HG03280 (cell line): ENCODE results near the gene AGAP1.
"Not testable (repeated sequence)": the region's sequence is repeated elsewhere in the genome, so short reads cannot be mapped to it uniquely, and the experiment has no call there.

Experiments used
- ATAC-seq: cut with Tn5 transposase; IDR thresholded peaks from one replicate; pipeline ENCODE4 v1.9.1; 2021; ENCODE audit warnings: mild to moderate bottlenecking, moderate library complexity; ENCODE audit not compliant: unreplicated experiment

The AGAP1 gene

DNA sequence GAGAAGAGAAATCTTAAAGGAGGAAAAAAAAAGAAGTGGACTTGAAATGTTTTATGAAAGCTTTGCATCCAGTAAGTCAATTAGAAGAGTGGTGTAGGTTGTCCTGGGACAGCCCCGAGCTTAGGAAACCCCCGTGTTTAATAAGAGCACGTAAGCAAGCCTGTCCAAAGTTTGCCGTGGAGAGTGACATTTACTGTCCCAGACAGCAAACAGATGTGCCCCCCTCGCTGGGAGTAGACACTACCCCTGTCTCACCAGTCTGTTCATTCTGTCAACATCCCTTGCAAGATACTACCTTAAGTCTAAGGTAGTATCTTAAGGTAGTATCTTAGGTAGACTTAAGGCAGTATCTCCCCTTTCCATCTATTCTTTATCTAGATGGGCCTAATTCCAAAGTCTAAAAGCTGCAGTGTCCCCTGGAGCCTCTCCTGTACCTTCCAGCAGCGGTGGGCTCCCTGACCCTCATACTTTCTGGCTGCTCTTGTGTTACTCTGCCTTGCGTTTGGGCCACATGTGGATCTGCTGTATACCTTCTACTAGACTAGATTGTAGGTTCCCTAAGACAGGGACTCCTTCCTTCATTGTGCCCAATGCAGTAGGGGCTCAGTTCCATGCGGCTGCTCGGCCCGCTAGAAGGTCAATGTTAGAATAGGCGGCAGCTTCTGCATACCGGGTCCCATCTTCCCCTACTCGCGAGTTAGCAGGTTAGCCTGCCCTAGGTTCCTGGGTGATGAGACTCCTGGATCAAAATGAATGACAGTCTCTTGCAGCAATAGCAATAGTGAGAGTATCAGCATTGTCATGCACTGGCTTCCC is 430.2 kb downstream of the AGAP1 start:
- ATAC-seq = no peak

DNA sequence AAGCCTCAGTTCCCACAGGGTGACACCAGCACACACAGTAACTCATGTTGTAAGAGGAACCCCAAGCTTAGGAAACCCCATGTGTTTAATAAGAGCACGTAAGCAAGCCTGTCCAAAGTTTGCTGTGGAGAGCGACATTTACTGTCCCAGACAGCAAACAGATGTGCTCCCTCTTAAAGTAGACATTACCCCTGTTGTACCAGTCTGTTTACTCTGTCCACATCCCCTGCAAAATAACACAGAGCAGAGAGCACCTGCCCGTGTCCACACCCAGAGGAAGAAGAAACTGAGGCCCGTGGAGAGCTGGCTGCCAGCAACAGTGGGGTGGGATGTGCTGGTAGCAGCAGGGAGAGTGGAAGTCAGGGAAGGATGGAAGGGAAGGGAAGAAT is 430.8 kb downstream of the AGAP1 start:
- no peak for ATAC-seq

DNA sequence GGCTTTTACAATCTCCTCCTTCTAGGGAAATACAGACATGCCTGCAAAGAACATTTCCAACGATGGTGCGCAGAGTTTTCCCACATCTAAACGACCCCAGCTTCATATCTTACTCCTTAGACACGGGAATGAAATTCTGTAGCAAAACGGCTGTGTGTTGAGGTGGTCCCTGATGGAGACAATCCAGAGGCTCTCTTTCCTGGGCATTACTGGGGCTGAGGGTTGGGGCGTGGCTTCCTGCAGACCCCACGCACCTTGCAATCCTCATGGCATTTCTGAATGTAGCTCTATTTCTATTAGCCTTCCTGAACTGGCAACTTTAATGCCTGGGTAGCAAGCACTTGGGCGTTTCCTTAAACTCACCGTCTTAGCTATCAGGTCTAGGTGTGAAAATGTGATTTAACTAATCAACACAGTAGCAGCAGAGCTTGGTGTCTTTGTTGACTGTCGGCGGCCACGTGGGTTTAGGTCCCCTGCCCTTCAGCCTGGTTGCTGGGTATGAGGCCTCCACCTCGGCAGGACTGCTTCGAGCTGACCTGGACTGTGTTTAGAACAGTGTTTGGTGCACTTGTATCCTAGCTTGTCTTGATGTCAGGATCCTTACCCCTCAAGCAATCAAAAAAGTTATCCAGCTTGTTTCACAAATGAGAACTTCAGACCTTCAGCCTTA is 431.5 kb downstream of the AGAP1 start:
- no peak for ATAC-seq

DNA sequence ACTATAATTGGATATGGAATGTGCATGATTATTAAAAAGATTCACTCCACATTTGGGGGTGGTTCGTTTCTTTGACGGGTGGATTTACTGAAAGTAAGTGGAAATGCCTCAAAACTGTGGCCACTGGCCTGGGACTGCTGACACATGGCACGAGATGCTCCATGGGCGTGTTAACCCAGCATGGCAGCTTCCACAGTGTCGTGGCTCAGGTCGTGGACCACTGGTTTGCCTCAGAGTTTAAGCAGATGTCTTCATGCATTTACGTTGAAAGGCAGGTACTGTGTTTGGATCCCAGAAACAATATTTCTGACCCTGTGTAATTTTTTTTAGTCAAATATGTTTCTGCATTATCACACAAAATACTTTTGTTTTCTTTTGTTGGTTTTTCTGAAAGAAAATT is 432.4 kb downstream of the AGAP1 start:
- ATAC-seq = no peak

DNA sequence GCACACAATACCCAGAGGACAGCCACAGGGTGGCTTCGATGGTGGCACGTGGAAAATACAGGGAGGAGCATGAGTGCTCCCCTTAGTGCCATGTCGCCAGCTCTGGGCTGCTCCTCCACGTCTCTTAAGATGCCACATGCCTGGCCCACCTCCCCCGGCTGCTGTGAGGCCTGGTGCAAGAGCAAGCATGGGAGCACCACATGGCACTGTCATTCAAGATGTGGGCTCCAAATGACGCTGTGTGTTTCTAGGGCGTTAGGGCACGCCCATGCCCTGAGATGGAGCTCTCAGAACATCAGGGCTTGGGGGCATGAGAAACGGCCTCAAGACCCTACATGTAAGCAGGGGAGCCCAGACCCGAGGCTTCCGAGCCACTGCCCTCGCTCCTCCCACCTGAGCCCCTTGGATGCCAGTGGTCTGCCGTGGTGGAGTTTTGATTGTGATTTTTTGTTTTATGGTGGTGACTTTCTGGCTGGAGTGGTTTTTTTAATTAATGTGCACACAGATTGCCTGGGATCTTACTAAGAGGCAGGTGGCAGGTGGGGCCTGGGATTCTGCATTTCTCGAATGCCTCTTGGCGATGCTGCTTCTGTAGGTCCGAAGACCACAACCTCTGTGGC is 435.0 kb downstream of the AGAP1 start:
- ATAC-seq = no peak

DNA sequence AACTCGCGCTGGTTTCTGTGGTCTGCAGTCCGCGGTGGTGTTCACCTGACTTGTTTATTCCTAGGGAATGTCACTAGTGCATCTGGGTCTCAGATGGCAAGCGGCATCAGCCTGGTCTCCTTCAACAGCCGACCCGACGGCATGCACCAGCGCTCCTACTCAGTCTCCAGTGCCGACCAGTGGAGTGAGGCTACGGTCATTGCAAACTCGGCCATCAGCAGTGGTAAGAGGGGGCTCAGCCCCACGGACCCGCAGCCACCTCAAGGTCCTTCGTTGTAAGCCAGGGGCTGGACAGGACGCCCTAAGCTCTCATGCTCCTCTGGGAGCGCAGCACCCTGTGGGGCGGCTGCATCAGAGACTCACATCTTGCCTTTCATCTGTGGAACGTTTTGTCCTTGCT is 436.9 kb downstream of the AGAP1 start:
- no peak for ATAC-seq

DNA sequence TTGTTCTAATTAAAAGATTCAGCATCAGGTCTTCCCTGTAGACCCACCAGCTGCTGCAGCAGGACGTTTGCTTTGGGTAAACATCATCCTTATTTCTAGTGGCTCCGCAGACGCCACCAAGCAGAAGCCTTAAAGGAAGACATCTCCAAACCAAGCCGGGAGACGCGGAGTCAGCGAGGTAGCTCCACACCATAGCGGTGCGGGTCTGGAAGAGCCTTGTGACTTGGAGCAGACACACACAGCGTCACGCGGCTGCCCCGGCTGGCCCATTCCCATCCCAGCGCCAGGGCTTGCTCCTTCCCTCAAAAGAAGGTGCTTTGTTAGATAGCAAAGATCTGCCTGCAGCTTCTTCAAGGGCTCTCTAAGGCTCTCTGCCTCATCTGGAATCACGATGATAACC is 437.8 kb downstream of the AGAP1 start:
- no peak for ATAC-seq

DNA sequence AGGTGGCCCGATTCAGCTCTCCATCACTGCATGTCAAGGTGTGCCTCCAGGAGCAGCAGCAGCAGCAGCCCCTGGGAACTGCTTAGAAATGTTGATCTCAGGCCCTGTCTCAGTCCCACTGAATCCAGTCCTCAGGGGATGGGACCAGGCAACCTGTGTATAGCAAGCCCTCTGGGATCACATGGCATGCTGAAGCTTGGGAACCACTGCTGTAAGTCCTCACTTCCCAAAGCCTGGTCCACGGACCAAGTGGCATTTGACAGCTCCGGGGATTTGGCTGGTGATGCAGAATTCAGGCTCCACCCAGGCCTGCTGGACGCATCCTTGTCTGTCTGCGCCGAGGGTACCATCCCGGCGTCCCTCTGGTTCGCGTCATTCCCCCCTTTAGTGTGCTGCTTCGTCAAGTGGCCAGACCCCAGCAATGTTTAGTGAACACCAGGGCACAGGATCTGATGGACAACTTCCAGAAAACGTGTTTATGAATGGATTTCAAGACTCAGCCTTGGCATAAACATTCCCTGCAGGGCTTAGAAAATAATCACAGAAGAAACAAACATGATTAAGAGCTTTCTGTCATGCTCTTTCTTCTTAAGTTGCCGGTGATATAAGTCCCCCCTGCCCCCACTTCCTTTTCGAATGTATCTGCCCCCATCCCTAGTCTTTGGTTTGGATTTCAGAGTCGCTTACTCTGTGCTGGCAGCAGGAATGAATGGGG is 440.4 kb downstream of the AGAP1 start:
- no peak for ATAC-seq

DNA sequence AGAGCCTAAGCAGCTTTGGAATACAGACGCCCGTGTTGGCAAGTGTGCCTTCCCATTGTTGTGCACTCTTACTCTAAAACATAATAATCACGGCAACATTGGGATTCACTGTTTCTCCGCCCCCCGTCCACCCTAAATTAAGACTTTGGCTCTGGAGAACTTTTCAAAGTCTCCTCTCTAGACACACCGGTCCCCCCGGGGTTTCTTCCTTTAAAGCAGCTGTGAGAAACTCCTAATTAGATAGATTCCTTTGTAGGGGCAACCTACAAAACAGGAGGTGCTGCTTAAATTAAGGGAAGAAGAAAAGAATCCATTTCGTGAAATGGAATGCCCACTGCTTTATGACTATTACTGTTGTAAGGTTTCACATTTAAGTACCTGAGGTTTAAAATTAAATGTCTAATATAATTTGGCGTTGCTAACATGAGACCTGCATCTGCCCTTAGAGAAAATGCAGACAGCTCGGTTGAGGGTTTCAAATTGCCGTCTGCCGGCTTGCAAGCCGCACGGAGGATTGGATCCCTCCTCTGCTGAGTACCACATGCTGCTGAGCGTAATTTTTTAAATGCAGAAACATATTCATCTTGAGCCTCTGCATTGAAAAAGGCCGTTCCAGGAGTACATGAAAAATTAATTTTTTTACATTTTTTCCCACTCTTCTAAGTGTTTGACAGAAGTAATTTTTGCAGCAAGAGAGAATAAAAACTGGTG is 441.1 kb downstream of the AGAP1 start:
- no peak for ATAC-seq

DNA sequence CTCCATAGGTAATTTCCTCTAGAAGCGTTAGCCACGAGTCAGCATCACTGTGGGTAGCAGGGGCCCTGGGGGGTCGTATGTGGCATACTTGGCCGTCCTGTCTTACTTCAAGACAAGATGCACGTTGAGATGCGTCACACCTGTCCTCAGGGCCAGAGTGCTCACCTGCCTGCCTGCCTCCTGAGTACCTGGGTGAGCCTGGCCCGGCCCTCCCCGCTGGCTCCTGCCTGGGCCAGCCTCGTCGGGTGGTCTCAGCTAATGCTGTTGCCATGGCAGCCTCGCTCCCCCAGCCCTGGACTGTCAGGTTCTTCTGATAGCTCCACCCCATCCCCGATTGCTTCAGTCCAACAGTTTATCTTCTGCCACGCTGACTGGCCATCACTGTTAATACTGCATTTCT is 441.9 kb downstream of the AGAP1 start:
- no peak for ATAC-seq

DNA sequence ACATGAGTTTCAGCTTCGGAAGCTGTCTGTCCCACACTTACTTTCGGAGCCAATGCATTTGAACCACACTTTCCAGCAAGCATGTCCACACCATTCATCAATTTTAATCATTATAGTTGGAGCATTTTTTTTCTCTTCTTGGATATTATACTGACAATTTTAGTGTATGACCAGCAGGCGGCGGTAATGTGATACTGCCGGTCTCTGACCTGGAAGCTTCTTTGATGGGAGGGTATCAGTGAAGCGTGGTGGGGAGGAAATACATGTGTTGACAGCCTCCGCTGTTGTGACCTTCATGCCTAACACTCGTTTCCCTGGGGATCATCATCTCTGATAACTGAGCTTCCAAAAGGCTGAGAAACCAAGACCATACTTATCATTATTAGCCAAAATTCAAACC is 442.6 kb downstream of the AGAP1 start:
- ATAC-seq = no peak

DNA sequence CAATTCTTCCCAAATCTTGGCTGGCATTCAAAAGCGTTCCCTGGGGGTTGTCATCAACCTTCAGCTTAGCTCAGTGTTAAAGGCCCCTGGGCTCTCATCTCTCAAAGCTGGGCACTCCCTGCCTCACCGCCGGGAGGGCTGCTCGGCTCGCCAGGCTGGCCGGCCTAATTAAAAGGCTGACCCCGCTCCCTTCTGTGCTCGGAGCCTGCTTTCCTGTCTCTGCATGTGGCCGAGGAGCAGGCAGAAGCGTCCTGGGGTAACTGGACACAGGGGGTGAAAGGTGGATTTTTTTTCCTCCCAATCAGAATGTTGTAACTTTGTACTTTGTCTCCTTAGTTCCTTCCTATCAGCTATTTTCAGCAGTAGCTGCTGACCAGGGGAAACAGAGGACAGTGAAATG is 443.2 kb downstream of the AGAP1 start:
- no peak for ATAC-seq

DNA sequence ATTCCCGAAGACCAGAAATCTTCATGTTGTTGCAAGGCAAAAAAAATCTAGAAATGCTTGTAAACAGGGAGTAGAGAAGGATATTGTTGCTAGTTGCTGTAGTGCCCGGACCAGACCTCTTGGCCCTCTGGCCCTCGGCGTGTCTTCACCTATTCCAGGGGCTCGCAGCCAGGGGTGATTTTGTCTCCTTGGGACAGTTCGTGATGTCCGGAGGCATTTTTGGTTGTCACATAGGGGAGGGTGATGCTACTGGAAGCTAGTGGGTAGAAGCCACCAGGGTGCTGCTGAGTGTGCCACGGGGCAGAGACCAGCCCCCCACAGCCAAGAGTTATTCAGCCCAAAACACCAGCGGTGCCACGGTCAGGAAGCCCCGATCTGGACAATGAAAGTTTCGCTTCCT is 443.7 kb downstream of the AGAP1 start:
- ATAC-seq = no peak

DNA sequence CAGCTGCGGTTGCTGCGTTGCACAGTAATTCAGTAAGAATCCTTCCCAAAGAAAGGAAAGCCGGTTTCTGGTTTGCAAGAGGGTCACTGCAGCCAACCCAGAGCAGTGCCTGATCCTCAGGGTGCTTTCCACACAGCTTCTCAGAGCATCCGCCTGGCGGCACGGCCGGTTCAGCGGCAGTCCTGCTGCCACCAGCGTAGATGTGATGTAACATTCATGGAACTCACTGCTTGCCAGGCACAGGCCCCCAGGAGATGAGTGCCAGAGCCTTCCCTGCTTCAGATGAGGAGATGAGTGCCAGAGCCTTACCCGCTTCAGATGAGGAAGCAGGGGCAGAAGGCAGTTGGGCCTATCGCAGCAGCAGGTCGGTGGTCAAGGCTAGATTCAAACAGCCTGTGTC is 444.1 kb downstream of the AGAP1 start:
- no peak for ATAC-seq

DNA sequence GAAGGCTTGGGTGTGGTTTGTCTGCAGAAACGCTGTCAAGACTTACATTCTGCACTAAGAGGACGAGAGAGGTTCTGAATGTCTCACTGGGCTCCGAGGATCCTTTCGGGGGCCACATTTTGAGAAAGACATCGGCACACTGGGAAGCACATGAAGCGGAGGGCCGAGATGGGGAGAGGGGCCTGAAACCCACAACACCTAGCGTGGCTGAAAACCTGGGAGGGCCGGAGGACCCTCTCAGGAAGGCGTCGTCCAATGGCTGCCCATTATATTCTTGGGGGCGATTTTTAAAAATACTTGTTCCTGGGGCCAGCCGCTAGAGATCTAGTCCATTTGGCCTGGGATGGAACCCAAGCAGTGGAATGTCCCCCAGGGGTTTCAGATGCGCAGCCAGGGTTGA is 444.8 kb downstream of the AGAP1 start:
- no peak for ATAC-seq

DNA sequence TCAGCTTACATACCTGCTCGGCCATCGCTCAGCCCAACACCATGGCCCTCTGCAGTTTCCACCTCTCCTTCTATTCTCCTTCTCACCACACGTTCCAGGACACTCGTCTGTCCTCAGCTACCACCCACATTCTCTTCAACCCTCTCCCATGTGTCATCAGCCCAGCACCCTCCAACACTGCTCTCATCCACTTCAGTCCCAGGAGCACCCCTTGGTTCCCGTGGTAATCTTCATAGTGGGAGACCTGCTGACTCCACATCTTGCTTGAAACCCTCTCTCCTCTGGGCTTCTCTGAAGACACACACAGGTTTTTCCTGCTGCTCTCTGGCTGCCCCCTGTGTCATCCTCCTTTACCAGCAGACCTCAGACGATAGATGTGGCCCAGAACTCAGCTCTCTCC is 445.6 kb downstream of the AGAP1 start:
- ATAC-seq = no peak

DNA sequence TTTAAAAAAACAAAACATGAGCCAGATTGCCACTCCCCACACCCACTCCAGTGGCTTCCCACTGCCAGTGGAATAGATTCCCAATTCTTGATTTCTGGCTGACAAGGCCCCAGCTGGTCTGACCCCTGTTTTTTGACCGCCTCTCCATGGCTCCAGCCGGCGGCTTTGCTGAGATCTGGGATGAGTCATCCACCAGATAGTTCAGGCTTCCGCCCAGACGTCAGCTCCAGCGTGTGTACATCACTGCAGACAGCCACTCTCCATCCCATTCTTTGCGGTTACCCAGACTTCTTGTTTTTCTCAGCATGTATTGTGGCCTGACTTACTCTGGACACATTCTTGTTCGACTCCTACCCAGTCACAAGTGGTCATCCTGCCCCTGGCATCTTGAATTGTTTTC is 446.5 kb downstream of the AGAP1 start:
- no peak for ATAC-seq

DNA sequence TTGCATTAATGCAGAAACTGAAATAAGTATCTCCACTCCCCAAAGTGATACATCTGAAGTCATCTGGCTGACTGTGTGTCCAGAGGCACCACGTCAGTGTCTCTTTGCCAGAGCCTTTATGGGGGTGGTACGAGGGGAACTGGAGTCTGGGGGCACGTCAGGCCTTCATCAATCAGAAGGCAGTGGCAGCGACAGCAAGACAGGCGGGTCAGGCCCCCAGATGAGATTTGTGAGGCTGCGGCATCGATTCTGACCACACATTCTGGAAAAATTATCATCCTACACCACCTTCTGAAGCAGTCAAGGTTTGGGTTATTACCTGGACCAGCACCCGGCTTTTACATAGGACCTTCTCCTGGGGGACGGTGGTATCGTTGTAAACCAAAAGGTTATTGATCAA is 450.7 kb downstream of the AGAP1 start:
- no peak for ATAC-seq

DNA sequence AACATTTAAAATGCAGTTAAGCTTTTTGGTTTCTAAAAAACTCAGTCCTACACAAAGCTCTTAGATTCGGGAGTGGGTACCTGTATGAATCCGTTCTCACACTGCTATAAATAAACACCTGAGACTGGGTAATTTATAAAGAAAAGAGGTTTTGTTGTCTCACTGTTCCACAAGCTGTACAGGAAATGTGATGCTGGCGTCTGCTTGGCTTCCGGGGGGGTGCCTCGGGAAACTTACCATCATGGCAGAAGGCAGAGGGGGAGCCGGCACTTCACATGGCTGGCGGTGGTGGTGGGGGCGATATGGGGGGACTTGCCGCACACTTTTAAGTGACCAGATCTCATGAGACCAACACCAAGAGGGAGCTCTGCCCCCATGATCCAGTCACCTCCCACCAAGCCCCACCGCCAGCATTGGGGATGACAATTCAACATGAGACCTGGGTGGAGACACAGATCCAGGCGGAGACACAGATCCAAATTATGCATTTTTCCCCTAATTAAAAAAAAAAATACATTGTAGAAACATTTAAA is 451.8 kb downstream of the AGAP1 start:
- ATAC-seq = no peak

DNA sequence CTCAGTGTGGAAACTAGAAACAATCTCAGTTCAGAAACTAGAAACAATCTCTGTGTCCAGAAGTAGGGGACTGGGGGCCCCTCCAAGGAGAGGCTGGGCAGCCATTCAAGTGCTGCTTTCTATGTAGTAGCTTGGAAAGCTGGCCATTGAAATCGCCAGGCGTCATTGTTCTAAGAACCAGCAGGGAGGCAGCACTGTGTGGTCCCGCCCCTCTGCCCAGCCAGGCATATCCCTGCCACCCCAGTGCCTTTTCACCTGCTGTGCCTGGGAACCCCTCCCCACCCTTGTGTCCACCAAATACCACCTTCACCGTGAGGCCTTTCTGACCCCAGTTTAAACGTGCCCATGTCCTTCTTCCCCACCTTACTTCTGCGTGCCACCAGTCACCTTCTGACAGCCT is 452.7 kb downstream of the AGAP1 start:
- ATAC-seq = no peak

DNA sequence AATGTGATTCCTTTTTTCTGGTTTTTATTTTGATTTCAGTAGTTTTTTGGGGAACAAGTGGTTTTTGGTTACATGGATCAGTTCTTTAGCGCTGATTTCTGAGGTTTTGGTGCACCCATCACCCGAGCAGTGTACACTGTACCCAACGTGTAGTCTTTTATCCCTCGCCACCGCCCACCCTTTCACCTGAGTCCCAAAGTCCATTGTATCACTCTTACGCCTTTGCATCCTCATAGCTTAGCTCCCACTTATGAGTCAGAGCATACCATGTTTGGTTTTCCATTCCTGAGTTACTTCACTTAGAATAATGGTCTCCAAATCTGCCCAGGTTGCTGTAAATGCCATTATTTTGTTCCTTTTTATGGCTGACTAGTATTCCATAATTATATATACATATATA is 453.2 kb downstream of the AGAP1 start:
- ATAC-seq = not testable (repeated sequence)
